Stimulated activated CD8-positive, alpha-beta memory T cell treated with anti-CD3 and anti-CD28 coated beads, Interleukin-4, amount 100 ng/mL, for 24 hours (primary cell): Measurements from ENCODE around the gene B2M.
"Not testable (repeated sequence)": the region's sequence is repeated elsewhere in the genome, so short reads cannot be mapped to it uniquely, and the experiment has no call there.

Experiments used
- DNase-seq: peaks from one replicate; pipeline ENCODE4 v3.0.0-alpha.2; 2020; ENCODE audit warnings: low read depth

Gene B2M

DNA sequence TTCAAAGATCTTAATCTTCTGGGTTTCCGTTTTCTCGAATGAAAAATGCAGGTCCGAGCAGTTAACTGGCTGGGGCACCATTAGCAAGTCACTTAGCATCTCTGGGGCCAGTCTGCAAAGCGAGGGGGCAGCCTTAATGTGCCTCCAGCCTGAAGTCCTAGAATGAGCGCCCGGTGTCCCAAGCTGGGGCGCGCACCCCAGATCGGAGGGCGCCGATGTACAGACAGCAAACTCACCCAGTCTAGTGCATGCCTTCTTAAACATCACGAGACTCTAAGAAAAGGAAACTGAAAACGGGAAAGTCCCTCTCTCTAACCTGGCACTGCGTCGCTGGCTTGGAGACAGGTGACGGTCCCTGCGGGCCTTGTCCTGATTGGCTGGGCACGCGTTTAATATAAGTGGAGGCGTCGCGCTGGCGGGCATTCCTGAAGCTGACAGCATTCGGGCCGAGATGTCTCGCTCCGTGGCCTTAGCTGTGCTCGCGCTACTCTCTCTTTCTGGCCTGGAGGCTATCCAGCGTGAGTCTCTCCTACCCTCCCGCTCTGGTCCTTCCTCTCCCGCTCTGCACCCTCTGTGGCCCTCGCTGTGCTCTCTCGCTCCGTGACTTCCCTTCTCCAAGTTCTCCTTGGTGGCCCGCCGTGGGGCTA, at the start of gene B2M, which contains the start of gene PATL2:
Gene B2M (plus strand): TSS at position 422 of the 647 bp plus-strand sequence. CDS start 30 bp downstream, at position 452.
Gene PATL2 (minus strand): TSS at position 228 of the 647 bp plus-strand sequence. CDS start 34,833 bp downstream, outside the sequence.
- DNase-seq, result peak; percentile 83

DNA sequence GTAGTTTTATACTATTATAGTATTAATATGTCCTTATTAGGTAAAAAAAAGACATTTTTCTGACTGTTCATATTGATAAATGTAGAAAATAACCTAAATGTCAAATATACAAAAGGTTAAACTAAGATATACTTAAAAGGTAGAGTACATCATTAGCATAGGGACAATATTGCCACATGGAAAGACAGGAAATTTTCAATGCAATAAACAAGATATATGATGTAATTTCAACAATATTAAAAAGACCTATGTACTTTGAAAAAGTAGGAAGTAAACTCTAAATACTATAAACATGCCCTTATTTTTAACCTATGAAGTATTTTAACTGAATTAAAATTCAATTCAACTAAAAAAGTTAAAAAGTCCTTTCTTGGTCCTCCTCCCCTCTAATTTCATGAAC, 49.7 kb upstream of the B2M start:
- DNase-seq, result no peak

DNA sequence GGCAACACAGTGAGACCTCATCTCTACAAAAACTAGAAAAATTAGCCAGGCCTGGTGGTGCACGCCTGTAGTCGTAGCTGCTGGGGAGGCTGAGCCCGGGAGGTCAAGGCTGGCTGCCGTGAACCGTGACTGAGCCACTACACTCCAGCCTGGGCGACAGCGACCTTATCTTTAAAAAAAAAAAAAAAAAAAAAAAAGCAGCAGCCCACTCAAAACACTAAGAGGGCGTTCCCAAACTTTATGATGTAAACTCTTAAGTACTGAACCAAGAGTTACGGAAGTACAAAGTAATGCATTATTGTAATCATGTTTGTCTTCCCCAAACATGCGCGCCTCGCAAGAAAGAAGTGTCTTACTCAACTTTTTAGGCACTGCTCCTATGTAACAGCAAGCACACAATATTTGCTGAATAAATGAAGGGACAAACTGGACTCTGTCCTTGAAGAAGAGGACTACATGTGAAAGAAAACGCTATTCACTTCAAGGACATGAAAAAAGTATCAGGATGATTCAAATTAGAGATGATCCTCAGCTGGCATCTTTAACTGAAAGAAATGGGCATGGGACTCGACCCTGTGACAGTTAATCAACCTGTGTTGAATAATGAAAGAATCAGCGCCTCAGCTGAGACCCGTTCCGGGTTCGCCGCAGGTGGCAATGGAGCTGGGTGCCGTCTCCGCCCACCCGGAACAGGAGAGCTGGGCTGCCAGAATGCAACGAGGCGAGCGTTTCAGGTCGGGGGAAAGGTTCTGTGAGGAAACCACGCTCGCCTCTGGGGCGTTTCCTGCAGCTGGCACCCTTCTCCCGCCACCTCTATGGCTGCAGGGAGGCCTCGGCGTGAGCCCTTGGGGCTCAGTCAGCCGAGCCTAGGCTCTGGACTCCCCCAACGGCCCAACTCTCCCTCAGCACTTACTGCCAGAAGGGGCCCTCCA, 48.6 kb upstream of the B2M start:
- DNase-seq, result peak; percentile 65

DNA sequence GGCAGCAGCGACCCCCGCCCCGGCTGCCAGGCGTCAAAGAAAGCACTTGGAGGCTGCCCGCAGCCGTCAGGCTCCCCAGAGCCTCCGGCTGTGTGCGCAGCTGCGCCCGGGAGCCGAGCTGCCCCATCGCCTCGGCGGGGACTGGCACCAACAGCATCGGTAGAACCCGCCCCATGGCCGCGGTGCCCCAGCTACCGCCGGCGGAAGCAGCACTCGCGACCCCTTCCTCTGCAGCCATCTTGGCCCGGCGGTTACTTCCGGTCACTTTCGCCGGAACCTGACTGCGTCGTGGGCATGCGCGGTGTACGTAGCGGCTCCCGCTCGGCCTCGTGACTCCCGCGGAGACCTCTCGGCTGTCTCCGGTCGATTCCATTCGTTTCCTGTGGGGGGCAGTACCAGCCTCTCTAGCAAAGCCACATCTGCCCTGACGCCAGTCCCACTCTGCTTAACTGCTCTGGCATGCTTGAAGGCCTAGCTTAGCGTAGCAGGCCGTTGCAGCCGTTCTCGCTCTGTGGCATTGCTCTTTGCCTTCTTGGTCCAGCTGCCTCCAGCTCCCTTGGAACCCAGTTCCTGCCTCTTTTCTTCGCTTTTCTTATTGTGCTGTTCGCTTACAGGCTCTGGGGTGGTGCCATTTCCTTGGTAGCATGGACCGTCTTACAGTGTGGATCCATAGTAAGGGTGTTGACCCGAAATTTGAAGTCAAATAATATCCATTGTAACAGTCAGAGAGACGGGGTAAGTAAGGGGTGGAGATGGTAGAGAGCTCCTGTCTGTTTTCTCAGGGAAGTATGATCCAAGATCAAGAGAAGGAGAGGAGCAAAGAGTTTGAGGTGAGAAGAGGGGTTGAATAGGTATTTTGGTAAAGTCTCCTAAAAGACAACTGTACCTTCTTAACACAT, 47.7 kb upstream of the B2M start, which contains the start of gene SPG11:
Gene SPG11 (minus strand): TSS at position 253 of the 899 bp plus-strand sequence. CDS start 15 bp downstream, at position 238.
- DNase-seq, result peak; percentile 94

DNA sequence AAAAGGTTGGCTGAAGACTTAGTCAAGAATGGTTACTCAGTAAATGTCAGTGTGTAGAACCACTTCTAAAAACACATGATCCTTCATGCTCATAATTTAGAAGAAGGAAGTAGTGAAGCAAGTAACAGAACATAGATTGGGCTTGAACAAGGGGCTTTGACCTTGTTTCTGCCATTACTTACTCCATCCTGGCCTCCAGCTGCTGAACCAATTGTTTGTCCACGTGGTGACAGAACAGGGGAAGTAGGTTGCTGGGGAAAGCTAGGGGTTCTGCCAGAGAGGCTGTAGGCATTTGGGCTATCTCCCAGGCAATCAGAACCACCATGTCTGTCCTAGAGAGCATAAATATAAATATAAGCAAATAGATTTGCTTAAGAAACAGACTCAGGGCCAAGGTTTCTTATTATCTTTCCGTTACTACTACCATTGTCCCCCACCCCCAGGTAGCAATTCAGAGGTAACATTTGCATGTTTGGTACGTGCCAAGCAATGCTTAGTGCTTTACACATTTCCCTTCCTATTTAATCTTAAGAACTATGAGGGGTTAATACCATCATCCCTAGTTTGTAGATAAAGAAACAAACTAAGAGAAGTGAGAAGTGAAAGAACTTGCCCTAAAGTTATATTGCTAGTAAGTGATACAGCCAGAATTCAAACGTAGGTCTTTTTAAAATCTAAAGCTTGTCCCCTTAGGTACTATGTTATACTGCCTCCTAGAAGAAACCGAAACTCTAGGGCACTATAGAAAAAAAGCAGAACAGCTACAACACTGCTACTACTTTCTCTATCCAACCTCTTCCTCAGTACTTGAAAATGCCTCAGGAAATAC, 44.9 kb upstream of the B2M start:
- DNase-seq, result no peak

DNA sequence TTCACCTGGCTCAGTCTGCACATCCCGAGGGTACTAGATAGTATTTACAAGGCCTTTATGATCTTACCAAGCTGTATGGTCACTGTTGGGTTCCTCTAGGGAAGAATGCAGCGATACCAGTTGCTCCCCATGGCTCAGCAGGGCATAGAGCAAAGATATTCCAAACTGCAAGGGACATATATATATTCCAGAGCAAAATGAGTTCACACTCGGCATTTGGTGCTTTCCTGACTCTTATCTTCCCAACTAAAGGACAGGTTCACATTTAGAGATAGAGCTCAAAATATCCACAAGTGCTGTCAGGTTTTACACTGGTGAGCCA, 44.3 kb upstream of the B2M start:
- no peak for DNase-seq

DNA sequence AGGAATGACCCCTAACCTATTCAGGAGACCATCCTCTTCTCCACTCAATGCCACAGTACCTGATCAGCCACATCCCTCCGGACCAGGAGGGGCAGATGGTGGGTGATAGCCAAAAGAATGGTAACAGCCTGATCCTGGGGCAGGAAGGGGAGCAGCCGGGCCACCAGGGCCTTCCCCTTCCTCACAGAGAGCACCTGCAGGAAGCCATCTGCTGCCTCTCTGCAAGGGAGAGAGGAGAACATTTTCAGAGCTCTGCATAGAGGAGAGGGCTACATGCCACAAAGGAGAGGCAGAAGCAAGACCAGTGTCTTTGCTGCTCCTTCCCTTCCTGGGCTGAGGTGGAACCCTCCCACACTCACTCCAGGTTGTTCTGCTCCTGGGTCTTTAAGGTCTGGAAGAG, 42.4 kb upstream of the B2M start:
- no peak for DNase-seq

DNA sequence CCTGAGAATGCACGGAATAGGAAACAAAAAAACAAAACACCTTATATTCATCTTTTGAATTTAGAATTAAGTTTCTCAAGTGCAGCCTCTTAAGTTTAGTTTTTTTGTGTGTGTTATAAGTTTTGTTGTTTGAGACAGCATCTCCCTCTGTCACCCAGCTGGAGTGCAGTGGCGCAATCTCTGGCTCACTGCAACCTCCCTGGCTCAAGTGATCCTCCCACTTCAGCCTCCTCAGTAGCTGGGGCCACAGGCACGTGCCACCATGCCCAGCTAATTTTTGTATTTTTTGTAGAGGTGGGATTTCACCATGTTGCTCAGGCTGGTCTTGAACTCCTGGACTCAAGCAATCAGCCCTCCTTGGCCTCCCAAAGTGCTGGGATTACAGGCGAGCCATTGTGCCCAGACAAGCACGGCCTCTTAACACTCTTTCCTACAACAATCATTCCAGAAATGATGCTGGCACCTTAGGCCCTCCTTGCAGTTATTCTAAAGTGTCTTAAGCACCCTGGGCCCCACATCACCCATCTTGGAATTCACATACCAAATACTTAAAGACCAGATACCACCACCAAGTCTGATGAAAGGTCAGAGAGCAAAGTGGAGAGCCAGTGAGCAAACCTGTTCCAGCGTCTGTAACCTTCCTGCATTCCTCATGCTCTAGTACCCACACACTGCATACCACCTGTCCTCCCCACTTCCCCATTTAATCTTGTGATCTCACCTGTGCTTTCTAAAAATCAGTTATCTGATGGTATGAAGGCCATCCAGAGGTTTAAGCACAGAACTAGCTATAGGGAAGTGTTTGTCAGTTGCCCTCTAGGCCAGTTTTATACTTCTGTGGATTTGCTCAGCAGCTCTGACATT, 41.0 kb upstream of the B2M start:
- no peak for DNase-seq

DNA sequence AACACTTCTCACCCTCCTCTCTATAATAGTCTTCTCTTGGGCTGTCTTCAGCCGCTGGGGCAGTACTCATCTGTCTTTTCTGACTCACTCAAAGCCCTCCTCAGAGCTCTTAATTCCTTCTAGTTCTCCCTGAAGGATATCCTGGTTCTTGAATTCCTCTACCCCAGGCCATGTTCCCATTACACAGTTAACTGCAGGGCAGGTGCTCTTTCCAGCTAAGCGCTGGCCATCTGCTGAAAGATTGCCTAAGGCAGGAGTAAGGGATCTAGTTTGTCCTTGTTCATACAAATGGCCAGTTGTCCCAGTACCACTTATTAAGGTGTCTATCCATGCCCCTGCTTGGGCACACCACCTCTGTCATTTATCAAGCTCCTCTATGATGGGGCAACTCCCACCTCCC, 37.7 kb upstream of the B2M start:
- no peak for DNase-seq

DNA sequence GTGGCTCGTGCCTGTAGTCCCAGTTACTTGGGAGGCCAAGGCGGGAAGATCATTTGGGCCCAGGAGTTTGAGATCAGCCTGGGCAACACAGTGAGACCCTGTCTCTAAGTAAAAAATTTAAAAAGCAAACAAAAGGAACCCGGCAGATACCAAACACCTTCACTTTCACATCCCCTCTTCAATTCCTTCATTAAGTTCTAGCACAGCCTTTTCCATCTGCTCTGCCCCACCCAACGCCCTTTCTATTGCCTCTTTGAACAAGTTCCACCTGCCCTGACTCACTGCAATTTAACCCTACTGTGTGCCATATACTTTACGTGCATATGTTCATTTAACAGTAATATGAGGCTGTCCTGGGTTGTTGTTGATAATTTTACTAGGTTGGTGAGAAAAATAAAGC, 35.4 kb upstream of the B2M start:
- no peak for DNase-seq

DNA sequence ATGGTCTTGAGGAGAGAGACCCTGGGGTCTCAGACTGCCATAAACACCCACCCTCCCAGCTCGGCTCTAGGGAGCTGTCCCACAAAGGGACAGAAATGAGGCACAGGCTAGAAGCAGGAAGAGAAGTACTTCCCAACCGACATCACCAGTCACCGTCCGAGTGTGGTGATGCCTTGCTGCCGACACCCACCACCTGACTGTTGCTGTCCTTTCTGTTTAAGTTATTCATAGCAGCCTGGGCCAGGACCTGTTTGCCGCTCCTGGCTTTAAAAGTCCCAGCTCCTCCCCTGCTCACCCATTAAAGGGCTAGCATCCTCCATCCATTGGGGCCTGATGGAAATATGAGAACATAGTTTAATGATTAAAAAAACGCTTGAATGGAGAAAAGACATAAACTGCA, 34.6 kb upstream of the B2M start:
- DNase-seq, result no peak

DNA sequence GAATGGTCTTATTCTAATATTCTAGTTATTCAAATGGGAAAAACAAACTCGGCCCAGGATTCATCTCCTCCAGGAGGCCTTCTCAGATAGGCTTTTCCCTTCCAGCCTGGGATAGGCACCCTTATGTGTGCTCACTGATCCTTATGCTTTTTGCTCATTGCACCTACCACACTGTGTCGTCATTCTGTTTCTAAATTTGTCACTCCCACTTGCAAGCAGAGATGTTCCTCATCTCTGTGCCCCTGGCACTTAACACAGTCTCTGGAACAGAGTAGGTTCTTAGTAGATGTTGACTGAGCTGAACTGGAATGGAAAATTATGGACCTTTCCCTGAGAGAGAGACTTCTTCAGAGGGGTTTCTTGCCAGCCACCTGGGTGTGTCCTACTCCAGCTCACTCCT, 29.1 kb upstream of the B2M start:
- DNase-seq, result no peak

DNA sequence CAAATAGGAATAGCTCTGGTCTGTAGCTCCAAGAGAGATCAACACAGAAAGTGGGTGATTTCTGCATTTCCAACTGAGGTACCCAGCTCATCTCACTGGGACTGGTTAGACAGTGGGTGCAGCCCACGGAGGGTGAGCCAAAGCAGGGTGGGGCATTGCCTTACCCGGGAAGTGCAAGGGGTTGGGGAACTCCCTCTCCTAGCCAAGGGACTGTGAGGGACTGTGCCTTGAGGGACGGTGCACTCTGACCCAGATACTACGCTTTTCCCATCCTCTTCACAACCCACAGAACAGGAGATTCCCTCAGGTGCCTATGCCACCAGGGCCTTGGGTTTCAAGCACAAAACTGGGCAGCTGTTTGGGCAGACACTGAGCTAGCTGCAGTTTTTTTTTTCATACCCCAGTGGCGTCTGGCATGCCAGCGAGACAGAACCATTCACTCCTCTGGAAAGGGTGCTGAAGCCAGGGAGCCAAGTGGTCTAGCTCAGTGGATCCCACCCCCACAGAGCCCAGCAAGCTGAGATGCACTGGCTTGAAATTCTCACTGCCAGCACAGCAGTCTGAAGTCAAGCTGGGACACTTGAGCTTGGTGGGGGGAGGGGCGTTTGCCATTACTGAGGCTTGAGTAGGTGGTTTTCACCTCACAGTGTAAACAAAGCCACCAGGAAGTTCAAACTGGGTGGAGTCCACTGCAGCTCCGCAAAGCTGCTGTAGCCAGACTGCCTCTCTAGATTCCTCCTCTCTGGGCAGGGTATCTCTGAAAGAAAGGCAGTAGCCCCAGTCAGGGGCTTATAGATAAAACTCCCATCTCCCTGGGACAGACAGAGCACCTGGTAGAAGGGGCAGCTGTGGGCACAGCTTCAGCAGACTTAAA, 28.3 kb upstream of the B2M start:
- peak; percentile 59 for DNase-seq

DNA sequence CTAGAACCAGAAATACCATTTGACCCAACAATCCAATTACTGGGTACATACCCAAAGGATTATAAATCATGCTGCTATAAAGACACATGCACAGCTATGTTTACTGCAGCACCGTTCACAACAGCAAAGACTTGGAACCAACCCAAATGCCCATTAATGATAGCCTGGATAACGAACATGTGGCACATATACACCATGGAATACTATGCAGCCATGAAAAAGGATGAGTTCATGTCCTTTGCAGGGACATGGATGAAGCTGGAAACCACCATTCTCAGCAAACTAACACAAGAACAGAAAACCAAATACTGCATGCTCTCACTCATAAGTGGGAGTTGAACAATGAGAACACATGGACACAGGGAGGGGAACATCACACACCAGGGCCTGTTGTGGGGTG, 22.0 kb upstream of the B2M start:
- not testable (repeated sequence) for DNase-seq

DNA sequence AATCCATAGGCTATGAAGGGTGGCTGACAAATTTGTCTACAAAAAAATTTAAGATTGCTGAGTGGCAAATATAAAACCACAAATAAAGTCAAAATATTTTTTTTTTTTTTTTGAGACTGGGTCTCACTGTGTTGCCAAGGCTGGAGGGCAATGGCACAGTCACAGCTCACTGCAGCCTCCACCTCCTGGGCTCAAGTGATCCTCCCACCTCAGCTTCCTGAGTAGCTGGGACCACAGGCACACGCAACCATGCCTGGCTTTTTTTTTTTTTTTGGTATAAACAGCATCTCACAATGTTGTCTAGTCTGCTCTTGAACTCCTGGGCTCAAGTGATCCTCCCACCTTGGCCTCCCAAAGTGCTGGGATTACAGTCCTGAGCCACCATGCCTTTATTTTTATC, 21.1 kb upstream of the B2M start:
- DNase-seq, result not testable (repeated sequence)

DNA sequence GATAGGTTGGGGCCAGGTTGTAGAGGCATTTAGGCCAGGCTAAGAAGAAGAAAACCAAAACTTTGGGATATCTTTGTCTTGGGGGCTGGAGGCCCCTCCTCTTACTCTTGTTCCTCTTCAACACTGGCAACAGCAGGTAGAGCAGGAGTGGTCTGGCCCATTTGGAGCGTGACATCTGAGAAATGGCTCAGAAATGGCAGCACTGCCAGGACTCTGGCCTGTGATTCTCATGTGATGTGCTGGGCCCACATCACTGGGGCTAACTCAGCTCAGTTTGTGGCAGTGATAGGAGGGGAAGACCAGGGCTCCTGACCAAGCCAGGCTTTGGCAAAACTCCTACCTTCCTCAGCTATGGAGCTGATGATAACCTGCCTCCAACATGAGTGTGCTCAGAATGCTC, 18.7 kb upstream of the B2M start:
- no peak for DNase-seq

DNA sequence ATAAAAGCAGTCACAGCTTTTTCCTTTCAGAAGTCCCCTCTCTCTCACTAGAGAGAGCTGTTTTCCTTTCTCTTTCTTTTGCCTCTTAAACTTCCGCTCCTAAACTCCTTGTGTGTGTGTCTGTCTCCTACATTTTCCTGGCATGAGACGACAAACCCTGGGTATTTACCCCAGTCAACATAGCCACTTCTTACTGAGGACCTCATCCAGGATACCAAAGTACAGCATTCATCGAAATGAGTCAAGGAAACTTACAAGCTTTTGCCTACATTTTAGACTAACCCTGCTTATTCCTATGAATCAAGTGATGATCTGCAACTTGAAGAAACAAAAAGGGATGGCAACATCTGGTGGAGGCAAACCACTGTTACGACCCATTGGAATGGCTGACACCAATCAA, 16.9 kb upstream of the B2M start:
- no peak for DNase-seq

DNA sequence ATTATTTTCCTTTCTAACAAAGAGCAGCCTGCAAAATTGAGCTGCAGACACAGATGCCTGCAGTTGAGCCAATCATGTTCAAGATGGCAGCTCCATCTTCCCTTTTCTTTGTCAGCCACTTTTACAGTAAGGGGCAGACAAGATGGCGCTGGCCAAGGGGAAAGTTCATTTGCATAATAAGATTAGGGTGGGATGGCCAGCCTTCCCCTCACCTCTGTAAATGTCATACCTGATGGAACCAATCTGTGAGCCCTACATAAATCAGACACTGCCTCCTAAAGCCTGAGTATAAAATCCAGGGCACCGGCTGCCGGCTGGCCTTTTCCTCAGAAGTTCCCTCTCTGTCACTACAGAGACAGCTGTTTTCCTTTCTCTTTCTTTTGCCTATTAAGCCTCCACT, 16.0 kb upstream of the B2M start:
- no peak for DNase-seq

DNA sequence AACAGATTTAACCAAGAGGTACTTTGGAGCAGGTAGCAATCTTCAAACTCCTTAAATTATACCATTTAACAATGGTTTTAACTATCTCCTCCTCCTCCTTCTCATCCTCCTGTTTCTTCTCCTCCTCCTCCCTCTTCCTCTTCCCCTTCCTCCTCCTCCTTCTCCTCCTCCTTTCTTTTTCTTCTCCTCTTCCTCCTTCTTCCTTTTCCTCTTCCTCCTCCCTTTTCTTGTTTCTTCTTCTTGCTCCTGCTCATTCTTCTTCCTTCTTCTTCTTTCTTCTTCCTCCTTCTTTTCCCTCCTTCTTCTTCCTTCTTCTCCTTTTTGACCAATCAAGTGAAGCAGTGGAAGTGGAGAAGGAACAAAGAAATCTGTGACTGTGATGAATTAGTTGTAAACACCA, 14.3 kb upstream of the B2M start:
- no peak for DNase-seq
